Suprapubic skin (tissue), 4 donors: ENCODE results near the gene DHX35. TPM values are rescaled to one million over a fixed set of nuclear protein-coding genes. Genes with fewer than 3 reads are reported as not detected.

ENCODE experiments used
- DNase-seq, 2 donors: peaks; one replicate each; pipeline ENCODE4 v3.0.0-alpha.2; 2019; ENCODE audit warnings: low spot score in 2 of 2
- H3K27ac ChIP-seq: fragments of 200-600 bp; sonication (generic); one replicate; pipeline ENCODE4 v1.5.1; 2019
- H3K27me3 ChIP-seq: fragments of 200-600 bp; sonication (generic); one replicate; pipeline ENCODE4 v1.5.1; 2019
- H3K36me3 ChIP-seq: fragments of 200-600 bp; sonication (generic); one replicate; pipeline ENCODE4 v1.5.1; 2019
- H3K4me1 ChIP-seq: fragments of 200-600 bp; sonication (generic); one replicate; pipeline ENCODE4 v1.5.1; 2019
- H3K4me3 ChIP-seq: fragments of 200-600 bp; sonication (generic); one replicate; pipeline ENCODE4 v1.5.1; 2019; ENCODE audit warnings: mild to moderate bottlenecking
- H3K9me3 ChIP-seq: fragments of 200-600 bp; sonication (generic); one replicate; pipeline ENCODE4 v1.5.1; 2019
- CTCF ChIP-seq, 2 donors: fragments of 200-600 bp in 1 of 2; fragments of 450-650 bp in 1 of 2; sonication (generic) in 1 of 2; IDR thresholded peaks; one replicate each; pipeline ENCODE4 v1.5.1; 2016 to 2019; ENCODE audit warnings: antibody characterized with exemption in 2 of 2, mild to moderate bottlenecking in 1 of 2, moderate library complexity in 1 of 2
- EP300 ChIP-seq: sonication (generic); formaldehyde crosslinking; IDR thresholded peaks from one replicate; pipeline ENCODE4 v1.6.1; 2017; ENCODE audit warnings: antibody characterized with exemption
- POLR2A ChIP-seq, 2 donors: fragments of 450-650 bp; IDR thresholded peaks; one replicate each; pipeline ENCODE4 v1.6.1; 2017; ENCODE audit warnings: antibody characterized with exemption in 2 of 2, mild to moderate bottlenecking in 2 of 2, moderate library complexity in 2 of 2
- POLR2AphosphoS5 ChIP-seq, 3 donors: sonication (generic); formaldehyde crosslinking; IDR thresholded peaks; one replicate each; pipeline ENCODE4 v1.6.1; 2017; ENCODE audit warnings: antibody characterized with exemption in 3 of 3
- WGBS: methylation state at CpG from one replicate; pipeline ENCODE4 v1.1.5; 2018; 5-methylcytosine and 5-hydroxymethylcytosine counted together
- total RNA-seq, 4 donors: library from RNA; depleted of rRNA; stranded (reverse); fragments of >200 nt; gene quantifications; one replicate each; pipeline ENCODE4 v1.1.0, GENCODE V29; 2016

Gene DHX35
- total RNA-seq, 4 donors from 2014 or later: 8.4 to 22.9 (median 11.9) TPM

GRCh38 chr20:39049684-39050554 is 87.8 kb downstream of the DHX35 start:
- H3K27ac ChIP-seq: peak overlapping the region; percentile 25
- H3K4me3 ChIP-seq: peak overlapping the region; percentile 63
- 2% methylated on average over 51 of the region's 69 CpGs for WGBS
- H3K36me3 ChIP-seq: no peaks in the 10 kb centered on the region
- peaks cover 22% of the 10 kb centered on the region for H3K27me3 ChIP-seq
- H3K4me1 ChIP-seq: peaks cover 9% of the 10 kb centered on the region
- no peaks in the 10 kb centered on the region for H3K9me3 ChIP-seq
- DNase-seq: peak; percentile 84 to 85
- TF ChIP-seq CTCF (IDR thresholded peaks at IDR 0.05) (peak; percentile 90 to 99), POLR2A (IDR thresholded peaks at IDR 0.05) (no peak)

- no peak for DNase-seq
- peak overlapping the region; percentile 63 for H3K4me3 ChIP-seq
Measured at GRCh38 chr20:39050555-39050902, 88.4 kb downstream of the DHX35 start.

GRCh38 chr20:39052676-39053075 is 90.5 kb downstream of the DHX35 start:
- H3K27me3 ChIP-seq: peaks cover 30% of the 10 kb centered on the region
- H3K27ac ChIP-seq: no peak overlapping the region
- H3K4me1 ChIP-seq: peaks cover 9% of the 10 kb centered on the region
- WGBS: 91% methylated on average over 7 of the region's 8 CpGs
- TF ChIP-seq CTCF (IDR thresholded peaks at IDR 0.05) (no peak), POLR2A (IDR thresholded peaks at IDR 0.05) (no peak), EP300 (no peak)
- no peaks in the 10 kb centered on the region for H3K36me3 ChIP-seq
- no peaks in the 10 kb centered on the region for H3K9me3 ChIP-seq
- no peak overlapping the region for H3K4me3 ChIP-seq
- DNase-seq: no peak

More at GRCh38 chr20:39050555-39050902, 88.4 kb downstream of the DHX35 start:
- H3K9me3 ChIP-seq: no peaks in the 10 kb centered on the region
- peaks cover 22% of the 10 kb centered on the region for H3K27me3 ChIP-seq
- no peak overlapping the region for H3K27ac ChIP-seq
- H3K36me3 ChIP-seq: no peaks in the 10 kb centered on the region
- TF ChIP-seq EP300: no peak
- no peak for TF ChIP-seq POLR2A (IDR thresholded peaks at IDR 0.05)
- no peak for TF ChIP-seq CTCF (IDR thresholded peaks at IDR 0.05)
- no peak for TF ChIP-seq POLR2AphosphoS5 (IDR thresholded peaks at IDR 0.05)
- peaks cover 9% of the 10 kb centered on the region for H3K4me1 ChIP-seq
- WGBS: 78% methylated on average over 4 of the region's 4 CpGs

GRCh38 chr20:39057143-39057542 is 95.0 kb downstream of the DHX35 start:
- no peak for DNase-seq
- Histone ChIP-seq H3K36me3 (no peaks in the 10 kb centered on the region), H3K4me3 (no peak overlapping the region), H3K4me1 (no peaks in the 10 kb centered on the region), H3K9me3 (no peaks in the 10 kb centered on the region), H3K27me3 (peaks cover 27% of the 10 kb centered on the region), H3K27ac (no peak overlapping the region)
- TF ChIP-seq POLR2AphosphoS5 (IDR thresholded peaks at IDR 0.05) (no peak), CTCF (IDR thresholded peaks at IDR 0.05) (no peak), POLR2A (IDR thresholded peaks at IDR 0.05) (no peak), EP300 (no peak)
- WGBS: 63% methylated on average over 7 of the region's 7 CpGs

- no peak for DNase-seq
- H3K36me3 ChIP-seq: no peaks in the 10 kb centered on the region
- TF ChIP-seq CTCF (IDR thresholded peaks at IDR 0.05) (no peak), POLR2A (IDR thresholded peaks at IDR 0.05) (no peak), EP300 (no peak), POLR2AphosphoS5 (IDR thresholded peaks at IDR 0.05) (no peak)
- 72% methylated on average over 4 of the region's 4 CpGs for WGBS
- H3K27me3 ChIP-seq: peaks cover 19% of the 10 kb centered on the region
- no peaks in the 10 kb centered on the region for H3K4me1 ChIP-seq
- no peak overlapping the region for H3K27ac ChIP-seq
- H3K9me3 ChIP-seq: no peaks in the 10 kb centered on the region
- H3K4me3 ChIP-seq: no peak overlapping the region
Measured at GRCh38 chr20:39057911-39058310, 95.8 kb downstream of the DHX35 start.
